OCI-LY1 (cell line): ENCODE data around the gene CCNJL.

Experiments
- EZH2 ChIP-seq: fragments of 200-600 bp; sonication (generic), shearing (Covaris generic); IDR thresholded peaks from 2 replicates; pipeline ENCODE4 v1.8.0; 2017; ENCODE audit warnings: borderline replicate concordance, mixed run types, mild to moderate bottlenecking, antibody characterized with exemption, low read length, moderate library complexity, mixed read lengths
- TF ChIP-seq, protein P1 (sequence below): fragments of 200-600 bp; sonication (generic), shearing (Covaris generic); IDR thresholded peaks from 2 replicates; pipeline ENCODE4 v1.5.1; 2017; ENCODE audit warnings: mild to moderate bottlenecking, antibody characterized with exemption, low read length, moderate library complexity, mixed read lengths

DNA sequence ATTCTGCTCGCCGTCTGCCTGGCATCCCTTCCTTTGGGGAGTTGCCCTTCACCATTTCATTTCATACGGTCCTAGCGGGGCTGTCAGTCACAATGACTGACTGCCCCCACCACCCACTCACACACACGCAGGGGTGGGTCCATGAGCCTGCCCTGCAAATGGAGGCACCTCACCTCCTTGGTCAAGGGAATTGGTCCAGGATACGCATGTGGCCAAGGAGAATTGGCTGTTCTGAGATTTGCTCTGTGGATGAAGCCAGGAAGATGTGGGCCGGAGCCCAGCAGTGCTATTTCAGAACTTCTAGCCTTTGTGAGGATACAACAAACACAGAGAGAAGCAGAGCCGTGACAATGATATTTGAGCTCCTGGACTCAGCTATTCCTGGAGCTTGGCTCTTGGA is 41.0 kb upstream of the CCNJL start:
- TF ChIP-seq, protein P1, sequence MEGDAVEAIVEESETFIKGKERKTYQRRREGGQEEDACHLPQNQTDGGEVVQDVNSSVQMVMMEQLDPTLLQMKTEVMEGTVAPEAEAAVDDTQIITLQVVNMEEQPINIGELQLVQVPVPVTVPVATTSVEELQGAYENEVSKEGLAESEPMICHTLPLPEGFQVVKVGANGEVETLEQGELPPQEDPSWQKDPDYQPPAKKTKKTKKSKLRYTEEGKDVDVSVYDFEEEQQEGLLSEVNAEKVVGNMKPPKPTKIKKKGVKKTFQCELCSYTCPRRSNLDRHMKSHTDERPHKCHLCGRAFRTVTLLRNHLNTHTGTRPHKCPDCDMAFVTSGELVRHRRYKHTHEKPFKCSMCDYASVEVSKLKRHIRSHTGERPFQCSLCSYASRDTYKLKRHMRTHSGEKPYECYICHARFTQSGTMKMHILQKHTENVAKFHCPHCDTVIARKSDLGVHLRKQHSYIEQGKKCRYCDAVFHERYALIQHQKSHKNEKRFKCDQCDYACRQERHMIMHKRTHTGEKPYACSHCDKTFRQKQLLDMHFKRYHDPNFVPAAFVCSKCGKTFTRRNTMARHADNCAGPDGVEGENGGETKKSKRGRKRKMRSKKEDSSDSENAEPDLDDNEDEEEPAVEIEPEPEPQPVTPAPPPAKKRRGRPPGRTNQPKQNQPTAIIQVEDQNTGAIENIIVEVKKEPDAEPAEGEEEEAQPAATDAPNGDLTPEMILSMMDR = no peak
- no peak for TF ChIP-seq EZH2
